GDM1 (cell line): Measurements from ENCODE around the gene SLC4A4.

ENCODE experiments used
- DNase-seq: peaks from one replicate; lab custom pipeline; 2025; lab: John Stamatoyannopoulos, UW

SLC4A4 gene

DNA sequence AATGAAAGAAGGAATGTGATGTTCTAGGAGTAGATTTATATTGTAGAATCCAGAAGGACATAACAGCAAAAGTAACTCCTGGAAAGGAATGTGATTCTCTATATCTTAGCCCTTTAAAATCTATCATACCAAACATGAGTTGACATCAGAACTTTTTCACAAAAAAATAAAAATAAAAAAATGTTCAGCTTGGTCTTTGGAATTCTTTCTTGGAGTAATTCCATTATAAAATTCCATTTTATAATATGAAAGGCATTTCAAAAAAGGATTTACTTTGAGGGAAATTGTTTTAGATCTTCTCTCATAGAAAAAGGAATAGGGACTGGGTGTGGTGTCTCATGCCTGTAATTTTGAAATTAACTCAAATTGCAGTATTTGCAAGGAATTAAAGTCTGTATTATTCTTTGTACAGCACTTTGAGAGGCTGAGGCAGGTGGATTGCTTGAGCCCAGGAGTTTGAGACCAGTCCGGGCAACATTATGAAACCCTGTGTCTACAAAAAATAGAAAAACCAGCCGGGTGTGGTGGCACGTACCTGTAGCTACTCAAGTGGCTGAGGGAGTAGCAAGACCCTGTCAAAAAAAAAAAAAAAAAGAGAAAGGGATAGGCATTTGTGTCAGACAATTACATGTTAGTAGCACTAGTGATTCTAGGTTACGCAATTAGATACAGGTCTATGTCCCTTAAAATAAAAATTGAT, 134.9 kb downstream of the SLC4A4 start:
- no peak for DNase-seq

- no peak for DNase-seq
Observed at GRCh38 chr4:71474731-71475130, 135.9 kb downstream of the SLC4A4 start.

- DNase-seq: no peak
Observed at GRCh38 chr4:71476240-71476639, 137.4 kb downstream of the SLC4A4 start.

DNA sequence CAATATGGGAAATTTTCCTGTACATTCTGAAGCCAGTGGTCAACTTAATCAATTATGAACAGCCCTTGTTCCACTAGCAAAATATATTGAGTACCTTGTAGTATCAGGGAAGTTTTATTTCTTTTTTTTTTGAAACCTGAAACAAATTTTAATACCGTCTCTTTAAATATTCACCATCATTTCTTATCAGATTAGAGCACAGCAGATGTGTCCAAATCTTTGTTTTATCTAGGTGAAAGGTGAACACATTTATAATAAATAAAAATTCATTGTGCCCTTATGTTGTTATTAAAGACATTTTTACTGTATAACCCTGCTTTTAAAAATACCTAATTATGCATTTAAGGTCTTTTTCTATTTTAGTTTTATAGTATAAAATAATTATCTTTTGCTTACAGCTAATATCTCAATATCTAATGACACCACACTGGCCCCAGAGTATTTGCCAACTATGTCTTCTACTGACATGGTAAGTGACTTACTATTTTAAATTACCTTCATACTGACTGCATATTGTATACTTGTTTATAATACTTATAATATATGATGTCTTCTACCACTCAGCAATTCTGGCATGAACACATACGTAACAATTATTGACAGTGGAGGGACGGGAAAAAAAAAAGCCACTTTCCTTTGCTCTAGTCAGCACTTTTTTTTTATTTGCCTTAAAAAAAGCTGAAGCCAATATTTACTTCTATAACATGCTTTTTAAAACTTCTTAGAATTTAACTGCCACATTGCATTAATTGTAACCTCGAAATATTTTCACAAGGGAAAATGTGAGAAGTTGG, 147.9 kb downstream of the SLC4A4 start:
- DNase-seq: no peak

- no peak for DNase-seq
Observed at GRCh38 chr4:71487344-71487920, 148.6 kb downstream of the SLC4A4 start.

GRCh38 chr4:71494539-71494938, 155.7 kb downstream of the SLC4A4 start:
- DNase-seq: no peak

GRCh38 chr4:71495454-71495853, 156.6 kb downstream of the SLC4A4 start:
- DNase-seq: no peak

GRCh38 chr4:71497078-71497477, 158.3 kb downstream of the SLC4A4 start:
- DNase-seq: no peak

- DNase-seq: no peak
Observed at GRCh38 chr4:71498002-71498401, 159.2 kb downstream of the SLC4A4 start.

DNA sequence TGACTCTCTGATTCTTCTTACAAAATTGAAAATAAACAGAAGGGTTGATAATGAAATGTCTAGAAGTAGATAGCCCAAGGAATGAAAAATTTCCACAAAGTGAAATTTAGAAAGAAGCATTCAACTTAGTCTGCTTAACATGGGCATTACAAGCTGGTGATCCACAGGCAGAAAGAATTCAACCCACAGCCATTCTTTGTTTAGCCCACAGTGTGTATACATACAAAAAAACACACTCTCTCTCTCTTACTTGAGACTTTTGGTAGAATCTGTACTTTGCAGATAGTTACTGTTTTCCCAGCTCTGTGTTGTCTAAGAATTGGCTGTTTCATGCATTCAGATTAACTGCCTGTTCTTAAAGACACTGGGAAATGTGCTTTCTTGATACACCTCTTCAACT, 159.8 kb downstream of the SLC4A4 start:
- no peak for DNase-seq

- no peak for DNase-seq
Observed at GRCh38 chr4:71501992-71502391, 163.2 kb downstream of the SLC4A4 start.

- DNase-seq: no peak
Observed at GRCh38 chr4:71518283-71518989, 179.6 kb downstream of the SLC4A4 start.

DNA sequence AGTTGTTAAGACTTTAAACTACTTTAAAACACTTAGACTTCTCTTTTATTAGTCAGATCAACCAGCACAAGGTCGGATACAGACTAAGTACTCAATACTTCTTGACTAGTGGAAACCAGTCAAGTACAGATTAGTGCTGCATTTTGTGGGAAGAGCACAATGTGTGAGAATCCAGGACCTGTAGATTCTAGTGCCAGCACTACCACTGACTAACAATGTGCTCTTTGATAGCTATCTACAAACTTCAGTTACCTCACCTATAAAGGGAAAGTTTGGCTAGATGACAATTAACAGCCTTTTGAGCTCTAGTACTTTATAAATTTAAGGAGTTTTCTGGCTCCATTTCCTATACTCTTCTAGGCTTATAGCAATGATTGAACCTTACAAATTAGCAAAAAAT, 181.5 kb downstream of the SLC4A4 start:
- DNase-seq: no peak

- no peak for DNase-seq
Observed at GRCh38 chr4:71520850-71521249, 182.0 kb downstream of the SLC4A4 start.

DNA sequence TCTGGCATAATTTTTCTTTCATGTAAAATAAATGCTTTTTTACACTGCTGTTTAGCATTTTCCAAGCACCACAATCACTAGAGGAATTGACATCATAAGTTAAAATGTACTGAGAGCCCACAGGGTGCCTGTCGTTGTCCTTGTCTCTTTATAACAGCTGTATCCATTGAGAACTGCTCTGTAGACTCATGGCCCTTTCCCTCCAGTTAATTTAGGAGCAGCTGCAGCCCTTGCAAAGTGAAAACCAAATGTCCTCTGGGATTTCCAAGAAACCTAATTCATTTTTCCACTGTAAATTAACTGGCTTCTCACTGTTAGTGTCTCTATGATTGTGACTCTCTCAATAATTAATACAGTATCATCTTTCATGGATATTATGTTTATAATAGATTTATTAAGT, 185.9 kb downstream of the SLC4A4 start:
- no peak for DNase-seq

DNA sequence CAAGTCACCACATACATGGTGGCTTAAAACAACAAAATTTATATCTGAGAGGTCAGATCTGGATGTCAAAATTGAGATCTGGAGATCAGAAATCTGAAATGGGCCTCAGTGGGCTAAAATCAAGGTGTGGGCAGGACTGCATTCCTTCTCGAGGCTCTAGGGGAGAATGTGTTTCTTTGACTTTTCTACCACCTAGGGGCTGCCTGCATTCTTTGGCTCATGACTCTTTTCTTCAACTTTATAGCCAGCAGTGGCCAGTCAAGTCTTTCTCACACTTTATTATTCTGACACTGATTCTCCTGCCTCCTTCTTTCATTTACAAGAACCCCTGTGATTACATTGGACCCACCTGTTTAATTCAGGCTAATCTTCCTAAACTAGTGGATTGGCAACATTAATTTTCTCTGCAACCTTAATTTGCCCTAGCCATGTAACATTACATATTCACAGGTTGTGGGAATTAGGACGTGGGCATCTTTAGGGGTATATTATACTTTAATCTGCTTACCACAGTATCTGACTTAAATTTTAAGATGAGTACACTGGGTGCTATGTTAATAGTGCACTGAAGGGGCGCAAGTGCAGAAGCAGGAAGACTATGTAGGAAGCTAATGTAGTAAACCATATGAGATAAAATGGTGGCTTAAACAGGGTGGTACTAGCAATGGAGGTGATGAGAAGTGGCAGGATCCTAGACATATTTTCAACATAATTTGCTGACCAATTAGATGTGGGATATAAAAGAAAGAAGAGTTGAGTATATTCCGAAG, 188.0 kb downstream of the SLC4A4 start:
- DNase-seq: no peak

GRCh38 chr4:71532407-71532806, 193.6 kb downstream of the SLC4A4 start:
- DNase-seq: no peak

- DNase-seq: no peak
Observed at GRCh38 chr4:71533121-71533520, 194.3 kb downstream of the SLC4A4 start.

DNA sequence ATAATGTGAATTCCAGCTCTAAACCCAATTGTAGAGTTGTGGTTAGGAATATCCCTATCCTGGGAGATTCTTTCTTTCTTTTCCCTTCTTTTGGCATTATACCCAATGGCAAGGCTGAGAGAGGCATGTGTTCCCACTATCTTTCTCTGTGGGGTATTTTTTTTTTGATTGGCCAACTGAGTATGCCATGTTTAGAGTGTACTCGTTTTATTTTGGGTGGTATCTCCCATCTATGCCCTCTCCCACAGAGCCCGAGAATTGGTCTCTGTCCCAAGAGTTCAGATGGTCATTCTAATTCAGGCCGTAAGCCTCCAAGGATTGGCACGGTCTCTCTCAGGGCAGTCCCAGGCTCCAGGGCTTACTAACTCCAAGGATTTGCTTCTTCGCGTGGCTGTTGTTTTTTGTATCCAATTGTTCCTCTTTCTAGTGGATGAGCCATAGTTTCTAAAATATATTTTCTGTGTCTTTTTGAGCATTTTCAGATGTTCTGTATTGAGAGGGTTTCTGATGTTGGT, 198.8 kb downstream of the SLC4A4 start:
- no peak for DNase-seq

- DNase-seq: no peak
Observed at GRCh38 chr4:71538528-71538927, 199.7 kb downstream of the SLC4A4 start.

DNA sequence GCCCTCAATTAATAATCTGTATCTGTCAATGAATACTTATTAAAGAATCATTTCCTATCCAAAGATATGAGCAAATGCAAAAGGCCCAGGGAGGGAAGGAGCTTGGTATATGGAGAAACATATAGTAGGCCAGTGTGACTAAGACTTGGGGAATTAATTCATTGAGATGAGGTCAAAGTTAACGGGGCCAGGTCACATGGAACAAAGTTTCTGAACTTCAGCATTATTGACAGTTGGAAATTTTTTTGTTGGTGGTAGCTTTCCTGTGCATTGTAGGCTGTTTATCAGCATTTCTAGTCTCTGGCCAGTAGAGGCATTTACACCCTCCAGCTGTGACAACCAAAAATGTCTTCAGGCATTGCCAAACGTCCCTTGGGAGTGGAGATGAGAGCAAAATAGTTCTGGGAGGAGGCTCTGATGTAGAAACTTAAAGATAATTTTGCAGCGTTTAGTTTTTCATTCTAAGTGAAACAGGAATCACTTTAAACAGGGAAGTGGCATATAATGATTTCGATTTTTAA, 202.0 kb downstream of the SLC4A4 start:
- DNase-seq: no peak
